SK-N-SH treated with all-trans-retinoic acid at 6 μM for 48 hours (cell line): ENCODE results near the gene SMIM10L2A.

Experiments used
- ATAC-seq: fragments of 200-7000 bp; cut with Tn5 transposase; 3 replicates; pipeline ENCODE4 v1.9.1; 2020; ENCODE audit warnings: mild to moderate bottlenecking, moderate library complexity
- ARNTL ChIP-seq: fragments of 450-650 bp; formaldehyde crosslinking; IDR thresholded peaks from 2 replicates; pipeline ENCODE4 v1.5.0; 2020; ENCODE audit warnings: low read depth, mild to moderate bottlenecking, moderate library complexity, borderline replicate concordance
- BACH2 ChIP-seq: fragments of 250-450 bp; sonication (Bioruptor Pico); IDR thresholded peaks from 2 replicates; pipeline ENCODE4 v1.9.0; 2021; ENCODE audit warnings: mild to moderate bottlenecking, borderline replicate concordance
- CREB5 ChIP-seq: fragments of 250-450 bp; sonication (Bioruptor Pico); IDR thresholded peaks from 2 replicates; pipeline ENCODE4 v1.5.1; 2020; ENCODE audit warnings: low read depth, mild to moderate bottlenecking, moderate library complexity
- CSDC2 ChIP-seq: fragments of 250-450 bp; sonication (Bioruptor Pico); IDR thresholded peaks from 2 replicates; pipeline ENCODE4 v1.5.0; 2020; ENCODE audit warnings: mild to moderate bottlenecking, moderate library complexity
- ESRRG ChIP-seq: fragments of 250-450 bp; sonication (Bioruptor Pico); IDR thresholded peaks from 2 replicates; pipeline ENCODE4 v1.6.1; 2021; ENCODE audit warnings: mild to moderate bottlenecking
- GLIS3 ChIP-seq: fragments of 250-450 bp; sonication (Bioruptor Pico); IDR thresholded peaks from 2 replicates; pipeline ENCODE4 v1.5.0; 2020; ENCODE audit warnings: mild to moderate bottlenecking, moderate library complexity
- ISL1 ChIP-seq: fragments of 250-450 bp; sonication (Bioruptor Pico); IDR thresholded peaks from 2 replicates; pipeline ENCODE4 v2.1.2; 2022; ENCODE audit warnings: mild to moderate bottlenecking, moderate library complexity
- PATZ1 ChIP-seq: fragments of 250-450 bp; sonication (Bioruptor Pico); IDR thresholded peaks from 2 replicates; pipeline ENCODE4 v1.8.0; 2020; ENCODE audit warnings: mild to moderate bottlenecking, moderate library complexity, borderline replicate concordance
- POU6F1 ChIP-seq: fragments of 250-450 bp; sonication (Bioruptor Pico); IDR thresholded peaks from 2 replicates; pipeline ENCODE4 v1.8.0; 2021; ENCODE audit warnings: low read depth, mild to moderate bottlenecking, moderate library complexity, borderline replicate concordance
- PPARA ChIP-seq: fragments of 250-450 bp; sonication (Bioruptor Pico); IDR thresholded peaks from 2 replicates; pipeline ENCODE4 v1.5.0; 2020; ENCODE audit warnings: mild to moderate bottlenecking, borderline replicate concordance
- RARB ChIP-seq: fragments of 250-450 bp; sonication (Bioruptor Pico); IDR thresholded peaks from 2 replicates; pipeline ENCODE4 v1.8.0; 2021; ENCODE audit warnings: mild to moderate bottlenecking, moderate library complexity
- SNAI2 ChIP-seq: fragments of 250-450 bp; sonication (Bioruptor Pico); IDR thresholded peaks from 2 replicates; pipeline ENCODE4 v1.5.0; 2020; ENCODE audit warnings: mild to moderate bottlenecking, moderate library complexity
- TCF4 ChIP-seq: fragments of 250-450 bp; sonication (Bioruptor Pico); IDR thresholded peaks from 2 replicates; pipeline ENCODE4 v1.8.0; 2021; ENCODE audit warnings: mild to moderate bottlenecking, moderate library complexity, borderline replicate concordance
- TOX ChIP-seq: fragments of 250-450 bp; sonication (Bioruptor Pico); IDR thresholded peaks from 2 replicates; pipeline ENCODE4 v1.8.0; 2021; ENCODE audit warnings: mild to moderate bottlenecking, moderate library complexity, borderline replicate concordance
- TSHZ2 ChIP-seq: fragments of 250-450 bp; sonication (Bioruptor Pico); IDR thresholded peaks from 2 replicates; pipeline ENCODE4 v1.5.0; 2020; ENCODE audit warnings: mild to moderate bottlenecking, moderate library complexity
- ZC3H10 ChIP-seq: fragments of 250-450 bp; sonication (Bioruptor Pico); IDR thresholded peaks from 2 replicates; pipeline ENCODE4 v1.5.1; 2021; ENCODE audit warnings: mild to moderate bottlenecking, moderate library complexity
- ZFP3 ChIP-seq: fragments of 250-450 bp; sonication (Bioruptor Pico); IDR thresholded peaks from 2 replicates; pipeline ENCODE4 v1.5.0; 2020; ENCODE audit warnings: mild to moderate bottlenecking, moderate library complexity
- ZFP30 ChIP-seq: fragments of 450-650 bp; formaldehyde crosslinking; IDR thresholded peaks from 2 replicates; pipeline ENCODE4 v1.5.0; 2022; ENCODE audit warnings: mild to moderate bottlenecking, moderate library complexity
- ZNF565 ChIP-seq: fragments of 450-650 bp; formaldehyde crosslinking; conservative IDR thresholded peaks from 2 replicates; pipeline ENCODE4 v1.5.0; 2020; ENCODE audit warnings: low read depth, mild to moderate bottlenecking, moderate library complexity
- ZNF70 ChIP-seq: fragments of 450-650 bp; formaldehyde crosslinking; IDR thresholded peaks from 2 replicates; pipeline ENCODE4 v1.5.0; 2020; ENCODE audit warnings: mild to moderate bottlenecking, moderate library complexity
- ZNF8 ChIP-seq: fragments of 450-650 bp; formaldehyde crosslinking; IDR thresholded peaks from 2 replicates; pipeline ENCODE4 v1.5.0; 2020; ENCODE audit warnings: mild to moderate bottlenecking, moderate library complexity
- TF ChIP-seq, protein P1 (sequence below): fragments of 250-450 bp; sonication (Bioruptor Pico); IDR thresholded peaks from 2 replicates; pipeline ENCODE4 v1.5.1; 2021; ENCODE audit warnings: mild to moderate bottlenecking, moderate library complexity

SMIM10L2A gene

DNA sequence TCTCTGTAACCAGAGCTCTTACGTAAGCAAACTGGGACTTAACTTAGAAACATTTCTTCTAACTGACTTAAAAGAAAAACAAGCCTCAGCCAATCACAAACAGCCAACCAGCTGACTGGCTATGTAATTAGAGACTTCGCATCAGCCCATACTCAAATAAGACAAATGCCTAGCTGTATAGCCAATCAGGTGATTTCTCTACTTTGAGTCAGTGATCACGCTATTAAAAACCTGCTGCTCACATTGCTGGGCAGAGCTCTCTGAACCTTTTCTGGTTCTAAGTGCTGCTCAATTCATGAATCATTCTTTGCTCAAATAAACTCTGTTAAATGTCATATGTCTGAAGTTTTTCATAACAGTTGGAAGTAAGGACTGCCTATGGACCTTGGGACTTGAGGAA lies 9.9 kb upstream of the SMIM10L2A start:
- TF ChIP-seq TCF4 (CRISPR knock-in tag) (no peak), ESRRG (no peak), RARB (CRISPR knock-in tag) (no peak), PPARA (CRISPR knock-in tag) (no peak), ZC3H10 (CRISPR knock-in tag) (no peak), BACH2 (CRISPR knock-in tag) (no peak), TSHZ2 (no peak), ISL1 (CRISPR knock-in tag) (no peak), POU6F1 (CRISPR knock-in tag) (no peak), PATZ1 (CRISPR knock-in tag) (no peak)
- ATAC-seq, result no peak

- ATAC-seq, result no peak
- TF ChIP-seq CREB5 (CRISPR knock-in tag), result no peak
- TF ChIP-seq CSDC2 (CRISPR knock-in tag), result no peak
- no peak for TF ChIP-seq ZNF565 (CRISPR knock-in tag)
- no peak for TF ChIP-seq TOX (CRISPR knock-in tag)
- no peak for TF ChIP-seq POU6F1 (CRISPR knock-in tag)
- TF ChIP-seq, protein P1, sequence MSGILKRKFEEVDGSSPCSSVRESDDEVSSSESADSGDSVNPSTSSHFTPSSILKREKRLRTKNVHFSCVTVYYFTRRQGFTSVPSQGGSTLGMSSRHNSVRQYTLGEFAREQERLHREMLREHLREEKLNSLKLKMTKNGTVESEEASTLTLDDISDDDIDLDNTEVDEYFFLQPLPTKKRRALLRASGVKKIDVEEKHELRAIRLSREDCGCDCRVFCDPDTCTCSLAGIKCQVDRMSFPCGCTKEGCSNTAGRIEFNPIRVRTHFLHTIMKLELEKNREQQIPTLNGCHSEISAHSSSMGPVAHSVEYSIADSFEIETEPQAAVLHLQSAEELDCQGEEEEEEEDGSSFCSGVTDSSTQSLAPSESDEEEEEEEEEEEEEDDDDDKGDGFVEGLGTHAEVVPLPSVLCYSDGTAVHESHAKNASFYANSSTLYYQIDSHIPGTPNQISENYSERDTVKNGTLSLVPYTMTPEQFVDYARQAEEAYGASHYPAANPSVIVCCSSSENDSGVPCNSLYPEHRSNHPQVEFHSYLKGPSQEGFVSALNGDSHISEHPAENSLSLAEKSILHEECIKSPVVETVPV, result no peak
- no peak for TF ChIP-seq TCF4 (CRISPR knock-in tag)
- TF ChIP-seq BACH2 (CRISPR knock-in tag), result no peak
- no peak for TF ChIP-seq ARNTL (CRISPR knock-in tag)
- TF ChIP-seq ZFP30 (CRISPR knock-in tag), result no peak
- no peak for TF ChIP-seq SNAI2 (CRISPR knock-in tag)
- no peak for TF ChIP-seq ISL1 (CRISPR knock-in tag)
- TF ChIP-seq ZNF70, result no peak
- TF ChIP-seq ZFP3 (CRISPR knock-in tag), result no peak
- no peak for TF ChIP-seq ESRRG
- no peak for TF ChIP-seq RARB (CRISPR knock-in tag)
- TF ChIP-seq GLIS3 (CRISPR knock-in tag), result no peak
- TF ChIP-seq ZNF8 (CRISPR knock-in tag), result no peak
- TF ChIP-seq, all 23 proteins: peak for 0
Observed at GRCh38 chrX:135416546-135416945, 5.2 kb upstream of the SMIM10L2A start.
